Pericardium fibroblast (primary cell): ENCODE data around the gene TTC8. TPM values are rescaled to one million over a fixed set of nuclear protein-coding genes. Genes with fewer than 3 reads are reported as not detected.

Experiments used
- total RNA-seq: library from RNA; depleted of rRNA; stranded (reverse); fragments of >200 nt; gene quantifications from 2 replicates; pipeline ENCODE4 v1.2.3, GENCODE V29; 2015

TTC8 gene
- total RNA-seq = 12.6 and 22.3 TPM in 2 replicates

GRCh38 chr14:88824314-88825077 lies at the start of gene TTC8:
Gene TTC8 (plus strand): TSS chr14:88824651. CDS start chr14:88824708, 57 bp downstream.

DNA sequence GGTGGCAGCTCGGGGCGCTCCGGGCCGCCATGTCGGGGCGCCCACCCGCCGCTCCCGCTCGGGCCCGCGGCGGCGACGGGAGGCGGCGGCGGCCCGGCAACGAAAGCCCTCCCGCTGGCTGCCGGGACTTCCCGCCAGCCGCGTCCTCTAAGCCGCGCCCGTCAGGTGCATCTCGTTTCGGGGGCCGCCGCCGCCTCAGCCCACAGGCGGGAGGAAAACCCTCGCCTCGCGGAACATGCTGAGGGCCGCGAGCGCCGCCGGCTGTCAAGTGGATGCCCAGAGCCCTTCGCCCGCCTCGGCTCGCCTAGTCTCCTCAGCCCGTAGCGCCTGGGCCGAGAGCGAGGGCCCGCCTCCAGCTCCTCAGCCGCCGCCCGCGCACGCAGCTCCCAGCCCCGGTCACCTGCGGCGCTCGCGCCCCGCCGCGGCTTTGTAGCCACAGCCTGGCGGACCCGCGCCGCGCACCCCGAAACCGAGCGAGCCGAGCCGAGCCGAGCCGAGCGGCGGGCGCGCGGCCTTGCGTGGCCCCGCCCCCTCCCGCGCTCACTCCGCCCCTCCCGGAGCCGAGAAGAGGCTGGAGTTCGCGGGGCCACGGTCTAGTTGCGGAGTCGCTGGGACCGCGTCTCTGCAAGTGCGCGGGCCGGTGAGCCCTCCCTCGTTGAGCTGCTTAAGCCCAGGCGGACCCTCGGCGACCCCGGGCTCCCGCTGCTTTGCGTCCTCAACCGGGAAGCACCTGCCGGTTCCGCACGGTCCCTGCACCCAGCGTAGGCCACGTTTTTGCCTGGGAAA lies 31.8 kb upstream of the TTC8 start, which contains the start of gene EML5:
Gene EML5, minus strand, starts transcription at position 481 of the 786 bp plus-strand sequence. Its CDS starts 450 bp downstream, at position 31.

Other genes starting within 250 kb of the TTC8 start
- gene EML5, start 31.7 kb upstream of the TTC8 start, total RNA-seq = not detected in 2 replicates